SK-N-SH (cell line): Measurements from ENCODE around the gene DCLK1. TPM values are rescaled to one million over a fixed set of nuclear protein-coding genes. Genes with fewer than 3 reads are reported as not detected.

Source experiments
- CTCF ChIA-PET: fragments of 300-600, 350-600 bp; formaldehyde crosslinking; extraction: SDS; loops from one replicate; lab custom pipeline; 2021; lab: Yijun Ruan, JAX
- POLR2A ChIA-PET: fragments of 350-600 bp; sonication (Branson Sonifier 250); formaldehyde crosslinking; extraction: SDS; loops from one replicate; lab custom pipeline; 2020; ENCODE audit warnings: antibody characterized with exemption, inconsistent platforms; lab: Yijun Ruan, JAX
- DNase-seq: peaks from one replicate; pipeline ENCODE4 v3.0.0; 2012
- H2AFZ ChIP-seq: fragments of 200-600 bp; sonication (generic); 2 replicates; pipeline ENCODE4 v1.8.1; 2016; ENCODE audit warnings: antibody characterized with exemption, mild to moderate bottlenecking, low read depth
- H3F3A ChIP-seq: fragments of 200-600 bp; sonication (generic); replicated peaks from 2 replicates; pipeline ENCODE3; 2016; ENCODE audit warnings: antibody characterized with exemption, mild to moderate bottlenecking; ENCODE audit not compliant: insufficient read depth
- H3K27ac ChIP-seq, 2 experiments: fragments of 200-500 bp in 1 of 2; fragments of 200-600 bp in 1 of 2; sonication (Bioruptor generic) in 1 of 2; sonication (generic), shearing (Covaris generic) in 1 of 2; 2 replicates each; pipeline versions ENCODE4 v1.5.1 to v1.6.1; 2014 to 2016; ENCODE audit warnings: low read depth in 2 of 2, inconsistent platforms in 1 of 2, low read length in 1 of 2, mild to moderate bottlenecking in 1 of 2, mixed read lengths in 1 of 2
- H3K27me3 ChIP-seq: fragments of 200-600 bp; sonication (generic), shearing (Covaris generic); 2 replicates; pipeline ENCODE4 v1.6.1; 2016; ENCODE audit warnings: mixed run types; ENCODE audit not compliant: insufficient read depth
- H3K36me3 ChIP-seq, 2 experiments: fragments of 200-500 bp in 1 of 2; fragments of 200-600 bp in 1 of 2; sonication (Bioruptor generic) in 1 of 2; sonication (generic) in 1 of 2; replicated peaks in 1 of 2; 2 replicates each; pipeline versions ENCODE3 to v1.5.1; 2014 to 2016; ENCODE audit warnings: low read length in 1 of 2, mild to moderate bottlenecking in 1 of 2; ENCODE audit not compliant: insufficient read depth in 2 of 2, control insufficient read depth in 1 of 2
- H3K4me1 ChIP-seq, 2 experiments: fragments of 200-500 bp in 1 of 2; fragments of 200-600 bp in 1 of 2; sonication (Bioruptor generic) in 1 of 2; sonication (generic), shearing (Covaris generic) in 1 of 2; 2 replicates each; pipeline versions ENCODE4 v1.5.1 to v1.6.1; 2014 to 2016; ENCODE audit warnings: low read depth in 1 of 2, low read length in 1 of 2, mixed run types in 1 of 2; ENCODE audit not compliant: insufficient read depth in 2 of 2, control insufficient read depth in 1 of 2
- H3K4me2 ChIP-seq: fragments of 200-600 bp; sonication (generic), shearing (Covaris generic); 2 replicates; pipeline ENCODE4 v1.6.1; 2017; ENCODE audit warnings: mixed run types
- H3K4me3 ChIP-seq, 2 experiments: fragments of 200-500 bp in 1 of 2; fragments of 200-600 bp in 1 of 2; sonication (Bioruptor generic) in 1 of 2; sonication (generic), shearing (Covaris generic) in 1 of 2; 2 replicates each; pipeline versions ENCODE4 v1.5.1 to v1.8.1; 2014 to 2016; ENCODE audit warnings: low read depth in 2 of 2, inconsistent platforms in 1 of 2, low read length in 1 of 2, mild to moderate bottlenecking in 1 of 2, mixed read lengths in 1 of 2, moderate library complexity in 1 of 2
- H3K79me2 ChIP-seq: fragments of 200-600 bp; sonication (generic); 2 replicates; pipeline ENCODE4 v1.8.1; 2017; ENCODE audit warnings: mild to moderate bottlenecking; ENCODE audit not compliant: insufficient read depth
- H3K9ac ChIP-seq: fragments of 200-600 bp; sonication (generic); 2 replicates; pipeline ENCODE4 v1.6.1; 2017; ENCODE audit warnings: mixed run types
- H3K9me2 ChIP-seq: fragments of 200-600 bp; sonication (generic); 2 replicates; pipeline ENCODE4 v1.6.1; 2017; ENCODE audit warnings: mixed run types
- H3K9me3 ChIP-seq: fragments of 200-600 bp; sonication (generic); 2 replicates; pipeline ENCODE4 v1.6.1; 2017; ENCODE audit warnings: mixed run types, mild to moderate bottlenecking, moderate library complexity
- H4K20me1 ChIP-seq: fragments of 200-600 bp; sonication (generic); 2 replicates; pipeline ENCODE4 v1.6.1; 2017; ENCODE audit warnings: mild to moderate bottlenecking, mixed run types; ENCODE audit not compliant: insufficient read depth
- CHD2 ChIP-seq: fragments of 150-350 bp; IDR thresholded peaks from 2 replicates; pipeline ENCODE4 v1.6.1; 2018; ENCODE audit warnings: low read length; ENCODE audit not compliant: partially characterized antibody
- EP300 ChIP-seq, 2 experiments: IDR thresholded peaks; 2 replicates each; pipeline versions ENCODE4 v1.4.0 to v1.6.1; 2012; ENCODE audit warnings: borderline replicate concordance in 1 of 2, low read depth in 1 of 2, low read length in 1 of 2
- FOXJ3 ChIP-seq: sonication (generic); formaldehyde crosslinking; IDR thresholded peaks from 2 replicates; pipeline ENCODE4 v1.5.1; 2020; ENCODE audit warnings: mild to moderate bottlenecking, missing genetic modification reagents
- FOXM1 ChIP-seq: IDR thresholded peaks from 2 replicates; pipeline ENCODE4 v1.4.0; 2012; ENCODE audit warnings: low read depth, mild to moderate bottlenecking
- MEF2A ChIP-seq: IDR thresholded peaks from 2 replicates; pipeline ENCODE4 v1.4.0; 2012; ENCODE audit warnings: low read depth, borderline replicate concordance
- MXI1 ChIP-seq: IDR thresholded peaks from 2 replicates; pipeline ENCODE4 v1.6.1; 2012; ENCODE audit warnings: mild to moderate bottlenecking, low read depth, low read length, improper control_type of control experiment
- NRF1 ChIP-seq: IDR thresholded peaks from 2 replicates; pipeline ENCODE4 v1.6.1; 2012; ENCODE audit warnings: low read depth, mild to moderate bottlenecking, low read length
- PBX3 ChIP-seq: IDR thresholded peaks from 2 replicates; pipeline ENCODE4; 2012
- RAD21 ChIP-seq: IDR thresholded peaks from 2 replicates; pipeline ENCODE4 v1.6.1; 2012; ENCODE audit warnings: mild to moderate bottlenecking, low read length
- RXRA ChIP-seq: IDR thresholded peaks from 2 replicates; pipeline ENCODE4 v1.4.0; 2012; ENCODE audit warnings: low read depth, mild to moderate bottlenecking, borderline replicate concordance
- SMC3 ChIP-seq: IDR thresholded peaks from 2 replicates; pipeline ENCODE4 v1.6.1; 2012; ENCODE audit warnings: low read depth, low read length, improper control_type of control experiment
- TEAD4 ChIP-seq: IDR thresholded peaks from 2 replicates; pipeline ENCODE4 v1.4.0; 2012; ENCODE audit warnings: mild to moderate bottlenecking, borderline replicate concordance; ENCODE audit not compliant: insufficient read depth
- USF1 ChIP-seq: IDR thresholded peaks from 2 replicates; pipeline ENCODE4 v1.4.0; 2012; ENCODE audit warnings: low read depth, borderline replicate concordance
- YY1 ChIP-seq: IDR thresholded peaks from 2 replicates; pipeline ENCODE4 v1.4.0; 2012; ENCODE audit warnings: low read depth, mild to moderate bottlenecking
- WGBS: methylation state at CpG from one replicate; pipeline ENCODE4 v1.1.6; 2017; ENCODE audit warnings: low lambda C conversion rate; 5-methylcytosine and 5-hydroxymethylcytosine counted together
- polyA plus RNA-seq, 3 experiments: library from polyadenylated mRNA; depleted of rRNA; stranded (reverse); fragments of >200 nt; gene quantifications; 2 replicates each; pipeline ENCODE4 v1.2.3, GENCODE V29; 2012
- TF ChIP-seq, protein P1 (sequence below): fragments of 150-350 bp; IDR thresholded peaks from 2 replicates; pipeline ENCODE4 v1.6.1; 2016; ENCODE audit warnings: mild to moderate bottlenecking, low read depth, low read length

The DCLK1 gene
- polyA plus RNA-seq, 1 of the 3 experiments (the other 2 are of a cell fraction) = 1.1 TPM

- no peak overlapping the region for H3K4me3 ChIP-seq
- H3K27ac ChIP-seq = no peak overlapping the region
- H3K36me3 ChIP-seq = no peaks in the 10 kb centered on the region
- H3K9me3 ChIP-seq = no peaks in the 10 kb centered on the region
- H3K79me2 ChIP-seq = no peaks in the 10 kb centered on the region
- no peak overlapping the region for H2AFZ ChIP-seq
- H3K9me2 ChIP-seq = no peaks in the 10 kb centered on the region
- TF ChIP-seq NRF1 (no peak), TEAD4 (no peak), EP300 (IDR thresholded peaks at IDR 0.05; ENCODE audit: borderline replicate concordance in 1 of 2, low read depth in 1 of 2, low read length in 1 of 2) (no peak), CHD2 (no peak), RAD21 (no peak), YY1 (no peak), USF1 (no peak), RXRA (no peak), FOXM1 (no peak)
- TF ChIP-seq, protein P1, sequence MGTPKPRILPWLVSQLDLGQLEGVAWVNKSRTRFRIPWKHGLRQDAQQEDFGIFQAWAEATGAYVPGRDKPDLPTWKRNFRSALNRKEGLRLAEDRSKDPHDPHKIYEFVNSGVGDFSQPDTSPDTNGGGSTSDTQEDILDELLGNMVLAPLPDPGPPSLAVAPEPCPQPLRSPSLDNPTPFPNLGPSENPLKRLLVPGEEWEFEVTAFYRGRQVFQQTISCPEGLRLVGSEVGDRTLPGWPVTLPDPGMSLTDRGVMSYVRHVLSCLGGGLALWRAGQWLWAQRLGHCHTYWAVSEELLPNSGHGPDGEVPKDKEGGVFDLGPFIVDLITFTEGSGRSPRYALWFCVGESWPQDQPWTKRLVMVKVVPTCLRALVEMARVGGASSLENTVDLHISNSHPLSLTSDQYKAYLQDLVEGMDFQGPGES = no peak
- ChIA-PET POLR2A (no interaction called here), CTCF (interaction anchor here (1.5 to 1.6 kb wide), 2 partner anchors 17 to 118 kb away, joined by 6 to 9 read pairs; no protein-coding TSS in a partner anchor)
- H3K4me1 ChIP-seq = peaks cover 3 to 16% of the 10 kb centered on the region in 2 experiments; a peak in 2 of 4 replicates
- no peak overlapping the region for H3K9ac ChIP-seq
- no peak overlapping the region for H3K4me2 ChIP-seq
- peaks cover 5% of the 10 kb centered on the region for H3F3A ChIP-seq
- 95% methylated on average over 4 of the region's 4 CpGs for WGBS
- DNase-seq = no peak
- H4K20me1 ChIP-seq = no peaks in the 10 kb centered on the region
- H3K27me3 ChIP-seq = no peaks in the 10 kb centered on the region
These were observed 295.2 kb downstream of the DCLK1 start for GRCh38 chr13:35835989-35836388.

DNA sequence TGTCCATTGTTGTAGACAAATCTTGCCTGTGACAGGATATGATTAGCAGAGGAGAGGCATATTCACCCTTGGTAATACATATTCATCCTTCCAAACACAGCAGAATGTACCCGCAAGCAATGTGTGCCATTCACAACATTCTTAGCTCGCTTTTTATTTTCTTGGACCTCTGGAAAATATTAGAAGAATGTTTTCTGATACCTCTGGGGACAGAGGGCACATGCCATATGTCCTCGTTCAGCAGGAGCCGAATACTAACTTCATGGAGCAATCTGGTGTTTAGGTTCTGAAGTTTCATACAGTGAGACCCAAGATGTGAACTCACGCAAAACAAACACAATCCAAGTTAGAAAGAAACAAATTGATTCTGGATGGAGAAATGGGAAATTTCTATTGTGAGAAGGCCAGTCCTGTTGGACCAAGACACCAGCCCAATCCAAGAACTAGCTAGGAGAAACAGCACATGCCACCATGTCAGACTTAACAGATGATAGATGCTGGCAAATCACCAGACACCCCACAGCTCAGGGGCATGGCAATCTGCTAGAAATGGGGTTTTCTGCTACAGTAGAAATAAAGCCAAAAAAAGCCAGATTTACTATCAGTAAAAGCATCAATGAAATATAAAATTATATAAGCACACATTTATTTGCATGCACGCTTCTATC lies 297.4 kb downstream of the DCLK1 start:
- POLR2A ChIA-PET = no interaction called here
- H3F3A ChIP-seq = peaks cover under 1% of the 10 kb centered on the region
- no peaks in the 10 kb centered on the region for H4K20me1 ChIP-seq
- no peak overlapping the region for H3K27ac ChIP-seq
- H2AFZ ChIP-seq = no peak overlapping the region
- WGBS = 88% methylated on average over 6 of the region's 6 CpGs
- H3K36me3 ChIP-seq = no peaks in the 10 kb centered on the region
- no peaks in the 10 kb centered on the region for H3K9me3 ChIP-seq
- H3K27me3 ChIP-seq = no peaks in the 10 kb centered on the region
- no peak overlapping the region for H3K9ac ChIP-seq
- DNase-seq = no peak
- no peak overlapping the region for H3K4me2 ChIP-seq
- CTCF ChIA-PET = interaction anchor here (1.1 kb wide), 2 partner anchors 11 to 120 kb away, joined by 3 to 5 read pairs; no protein-coding TSS in a partner anchor
- no peaks in the 10 kb centered on the region for H3K9me2 ChIP-seq
- TF ChIP-seq TEAD4 (no peak), MXI1 (no peak), USF1 (no peak), SMC3 (no peak), FOXJ3 (no peak), CHD2 (no peak), PBX3 (no peak), MEF2A (no peak), RAD21 (no peak)
- TF ChIP-seq, all 33 proteins: peak for 0
- H3K4me1 ChIP-seq = peaks cover 3 to 11% of the 10 kb centered on the region in 2 experiments; a peak in 2 of 4 replicates
- H3K4me3 ChIP-seq = no peak overlapping the region
- no peaks in the 10 kb centered on the region for H3K79me2 ChIP-seq
